Thoracic aorta (tissue), 2 donors: ENCODE data around the gene ENPP1. TPM values are rescaled to one million over a fixed set of nuclear protein-coding genes. Genes with fewer than 3 reads are reported as not detected.

Experiments
- ATAC-seq: fragments of 150-250 bp; one replicate; pipeline ENCODE4 v1.8.0; 2017; ENCODE audit warnings: low read depth; ENCODE audit not compliant: insufficient number of reproducible peaks, low FRiP score
- DNase-seq: peaks from one replicate; pipeline ENCODE4 v3.0.0-alpha.2; 2020; ENCODE audit warnings: low spot score
- H3K27ac ChIP-seq, 2 donors: fragments of 200-600 bp; sonication (generic); 1 replicate in 1 of 2; 2 replicates in 1 of 2; pipeline ENCODE4 v1.5.1; 2016; ENCODE audit warnings: mild to moderate bottlenecking in 2 of 2, moderate library complexity in 2 of 2
- H3K27me3 ChIP-seq: fragments of 200-600 bp; sonication (generic); replicated peaks from 2 replicates; pipeline ENCODE4 v1.6.0; 2016; ENCODE audit warnings: mild to moderate bottlenecking; ENCODE audit not compliant: insufficient read depth
- H3K36me3 ChIP-seq: fragments of 200-600 bp; sonication (generic); one replicate; pipeline ENCODE4 v1.5.1; 2016
- H3K4me1 ChIP-seq, 2 donors: fragments of 200-600 bp; sonication (generic); 1 replicate in 1 of 2; 2 replicates in 1 of 2; pipeline versions ENCODE4 v1.5.1 to v1.6.0; 2016; ENCODE audit warnings: low read depth in 2 of 2, mild to moderate bottlenecking in 1 of 2; ENCODE audit not compliant: control insufficient read depth in 1 of 2
- H3K4me3 ChIP-seq: fragments of 200-600 bp; sonication (generic); 2 replicates; pipeline ENCODE4 v1.5.1; 2016; ENCODE audit warnings: mild to moderate bottlenecking
- H3K9me3 ChIP-seq: fragments of 200-600 bp; sonication (generic); 2 replicates; pipeline ENCODE4 v1.5.1; 2016
- CTCF ChIP-seq: fragments of 200-600 bp; sonication (generic); IDR thresholded peaks from one replicate; pipeline ENCODE4 v1.5.1; 2019; ENCODE audit warnings: antibody characterized with exemption
- total RNA-seq, 2 donors: library from RNA; depleted of rRNA; stranded (reverse); fragments of >200 nt; gene quantifications; one replicate each; pipeline versions ENCODE4 v1.1.0 to v1.2.3, GENCODE V29; 2016

ENPP1 gene
- total RNA-seq, 2 donors from 2014 or later: 27.8 to 40.5 TPM

GRCh38 chr6:131890091-131890490, 82.3 kb downstream of the ENPP1 start:
- no peak overlapping the region for H3K4me3 ChIP-seq
- H3K27me3 ChIP-seq: no peaks in the 10 kb centered on the region
- no peak overlapping the region for H3K27ac ChIP-seq
- DNase-seq: no peak
- no peaks in the 10 kb centered on the region for H3K9me3 ChIP-seq
- ATAC-seq: no peak
- no peak for TF ChIP-seq CTCF
- peaks cover 10% of the 10 kb centered on the region for H3K36me3 ChIP-seq
- H3K4me1 ChIP-seq: peaks cover 0 to 18% of the 10 kb centered on the region in 2 donors

- H3K27ac ChIP-seq: no peak overlapping the region
- no peak overlapping the region for H3K4me3 ChIP-seq
- DNase-seq (no peak), ATAC-seq (no peak)
- H3K36me3 ChIP-seq: peaks cover 7% of the 10 kb centered on the region
- no peaks in the 10 kb centered on the region for H3K9me3 ChIP-seq
- H3K27me3 ChIP-seq: no peaks in the 10 kb centered on the region
- peaks cover 0 to 20% of the 10 kb centered on the region in 2 donors for H3K4me1 ChIP-seq
- TF ChIP-seq CTCF: no peak
Observed at GRCh38 chr6:131893198-131893597, 85.4 kb downstream of the ENPP1 start.

- Histone ChIP-seq H3K9me3 (no peaks in the 10 kb centered on the region), H3K4me3 (no peak overlapping the region), H3K27me3 (no peaks in the 10 kb centered on the region), H3K4me1 (peaks cover 0 to 20% of the 10 kb centered on the region in 2 donors), H3K36me3 (no peaks in the 10 kb centered on the region), H3K27ac (peak overlapping the region in 1 of 2 donors; percentile 38)
- DNase-seq: no peak
- no peak for ATAC-seq
- no peak for TF ChIP-seq CTCF
Observed at GRCh38 chr6:131894493-131895424, 86.9 kb downstream of the ENPP1 start.

GRCh38 chr6:131897050-131897435, 89.2 kb downstream of the ENPP1 start:
- H3K4me3 ChIP-seq: no peak overlapping the region
- ATAC-seq (no peak), DNase-seq (no peak)
- no peak for TF ChIP-seq CTCF
- no peaks in the 10 kb centered on the region for H3K27me3 ChIP-seq
- H3K4me1 ChIP-seq: peaks cover 0 to 20% of the 10 kb centered on the region in 2 donors
- H3K36me3 ChIP-seq: no peaks in the 10 kb centered on the region
- no peaks in the 10 kb centered on the region for H3K9me3 ChIP-seq
- no peak overlapping the region for H3K27ac ChIP-seq

GRCh38 chr6:131897621-131898020, 89.8 kb downstream of the ENPP1 start:
- no peak overlapping the region for H3K27ac ChIP-seq
- no peak for ATAC-seq
- H3K4me3 ChIP-seq: no peak overlapping the region
- H3K9me3 ChIP-seq: no peaks in the 10 kb centered on the region
- H3K27me3 ChIP-seq: no peaks in the 10 kb centered on the region
- TF ChIP-seq CTCF: no peak
- peaks cover 0 to 14% of the 10 kb centered on the region in 2 donors for H3K4me1 ChIP-seq
- H3K36me3 ChIP-seq: no peaks in the 10 kb centered on the region
- DNase-seq: no peak
